Measurements from ENCODE around the gene SEPTIN10.
"Not testable (repeated sequence)": the region's sequence is repeated elsewhere in the genome, so short reads cannot be mapped to it uniquely, and the experiment has no call there.

The SEPTIN10 gene

DNA sequence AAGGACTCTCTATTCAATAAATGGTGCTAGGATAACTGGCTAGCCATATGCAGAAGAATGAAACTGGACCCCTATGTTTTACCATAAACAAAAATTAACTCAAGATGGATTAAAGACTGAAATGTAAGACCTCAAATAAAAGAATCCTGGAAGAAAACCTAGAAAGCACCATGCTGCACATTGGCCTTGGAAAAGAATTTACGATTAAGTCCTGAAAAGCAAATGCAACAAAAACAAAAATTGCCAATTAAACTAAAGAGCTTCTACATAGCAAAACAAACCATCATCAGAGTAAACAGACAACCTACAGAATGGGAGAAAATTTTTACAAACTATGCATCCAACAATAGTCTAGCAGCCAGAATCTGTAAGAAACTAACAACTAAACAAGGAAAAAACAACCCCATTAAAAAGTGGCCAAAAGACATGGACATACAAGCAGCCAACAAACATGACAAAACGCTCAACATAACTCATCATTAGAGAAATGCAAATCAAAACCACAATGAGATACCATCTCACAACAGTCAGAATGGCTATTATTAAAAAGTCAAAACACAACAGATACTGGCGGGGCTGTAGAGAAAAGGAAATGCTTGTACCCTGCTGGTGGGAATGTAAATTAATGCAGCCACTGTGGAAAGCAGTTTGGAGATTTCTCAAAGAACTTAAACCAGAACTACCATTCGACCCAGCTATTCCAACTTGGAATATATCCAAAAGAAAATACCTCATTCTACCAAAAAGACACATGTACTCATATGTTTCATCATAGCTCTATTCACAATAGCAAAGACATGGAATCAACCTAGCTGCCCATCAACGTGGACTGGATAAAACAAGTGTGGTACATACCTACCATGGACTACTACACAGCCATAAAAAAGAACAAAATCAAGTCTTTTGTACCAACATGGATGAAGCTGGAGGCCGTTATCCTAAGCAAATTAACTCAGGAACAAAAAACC lies 30.6 kb downstream of the SEPTIN10 start:
- TF ChIP-seq, protein P1, sequence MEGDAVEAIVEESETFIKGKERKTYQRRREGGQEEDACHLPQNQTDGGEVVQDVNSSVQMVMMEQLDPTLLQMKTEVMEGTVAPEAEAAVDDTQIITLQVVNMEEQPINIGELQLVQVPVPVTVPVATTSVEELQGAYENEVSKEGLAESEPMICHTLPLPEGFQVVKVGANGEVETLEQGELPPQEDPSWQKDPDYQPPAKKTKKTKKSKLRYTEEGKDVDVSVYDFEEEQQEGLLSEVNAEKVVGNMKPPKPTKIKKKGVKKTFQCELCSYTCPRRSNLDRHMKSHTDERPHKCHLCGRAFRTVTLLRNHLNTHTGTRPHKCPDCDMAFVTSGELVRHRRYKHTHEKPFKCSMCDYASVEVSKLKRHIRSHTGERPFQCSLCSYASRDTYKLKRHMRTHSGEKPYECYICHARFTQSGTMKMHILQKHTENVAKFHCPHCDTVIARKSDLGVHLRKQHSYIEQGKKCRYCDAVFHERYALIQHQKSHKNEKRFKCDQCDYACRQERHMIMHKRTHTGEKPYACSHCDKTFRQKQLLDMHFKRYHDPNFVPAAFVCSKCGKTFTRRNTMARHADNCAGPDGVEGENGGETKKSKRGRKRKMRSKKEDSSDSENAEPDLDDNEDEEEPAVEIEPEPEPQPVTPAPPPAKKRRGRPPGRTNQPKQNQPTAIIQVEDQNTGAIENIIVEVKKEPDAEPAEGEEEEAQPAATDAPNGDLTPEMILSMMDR (IDR thresholded peaks at IDR 0.05), result no peak
- Histone ChIP-seq H3K4me2 (ENCODE audit: low read length) (no peak overlapping the region), H3K79me2 (no peaks in the 10 kb centered on the region), H3K9ac (no peak overlapping the region), H3K4me1 (no peaks in the 10 kb centered on the region), H3K36me3 (ENCODE audit: control insufficient read depth, insufficient read depth, low read length) (no peaks in the 10 kb centered on the region), H3K27ac (no peak overlapping the region), H2AFZ (no peak overlapping the region), H3K27me3 (ENCODE audit: control insufficient read depth, insufficient read depth, low read length) (no peaks in the 10 kb centered on the region), H3K4me3 (ENCODE audit: low read depth, low read length) (no peak overlapping the region), H3K9me3 (ENCODE audit: control insufficient read depth, low read length) (no peaks in the 10 kb centered on the region)

GRCh38 chr2:109577630-109578029 lies 36.1 kb downstream of the SEPTIN10 start:
- not testable (repeated sequence) for H3K27me3 ChIP-seq (ENCODE audit: control insufficient read depth, insufficient read depth, low read length); H2AFZ ChIP-seq; H3K9me3 ChIP-seq (ENCODE audit: control insufficient read depth, low read length); H3K27ac ChIP-seq; H3K4me3 ChIP-seq (ENCODE audit: low read depth, low read length); H3K4me1 ChIP-seq; H3K4me2 ChIP-seq (ENCODE audit: low read length); H3K9ac ChIP-seq; H3K79me2 ChIP-seq; H3K36me3 ChIP-seq (ENCODE audit: control insufficient read depth, insufficient read depth, low read length)

DNA sequence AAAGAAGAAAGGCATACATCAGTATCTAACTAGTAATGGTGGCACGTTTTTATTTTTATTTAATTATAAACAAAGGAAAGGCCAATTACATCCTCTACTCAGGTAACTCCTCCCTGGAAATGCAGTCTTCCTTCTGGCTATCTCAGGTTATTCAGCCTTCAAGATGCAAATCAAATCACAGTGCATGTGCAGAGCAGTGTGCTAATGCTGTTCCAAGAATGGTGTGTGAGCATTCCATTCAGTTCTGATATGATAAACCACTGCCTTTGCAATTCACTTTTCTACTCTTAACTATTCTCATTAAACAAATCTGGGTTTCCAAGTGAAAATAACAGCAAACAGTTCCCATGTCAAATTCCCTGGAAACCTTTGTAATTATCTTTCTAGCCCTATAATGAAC lies 38.4 kb downstream of the SEPTIN10 start:
- Histone ChIP-seq H2AFZ (no peak overlapping the region), H3K9me3 (ENCODE audit: control insufficient read depth, low read length) (no peaks in the 10 kb centered on the region), H3K9ac (no peak overlapping the region), H3K4me3 (ENCODE audit: low read depth, low read length) (no peak overlapping the region), H3K4me2 (ENCODE audit: low read length) (no peak overlapping the region), H3K27ac (no peak overlapping the region), H3K4me1 (no peaks in the 10 kb centered on the region), H3K79me2 (no peaks in the 10 kb centered on the region), H3K27me3 (ENCODE audit: control insufficient read depth, insufficient read depth, low read length) (no peaks in the 10 kb centered on the region), H3K36me3 (ENCODE audit: control insufficient read depth, insufficient read depth, low read length) (no peaks in the 10 kb centered on the region)
- TF ChIP-seq, protein P1 (IDR thresholded peaks at IDR 0.05), result no peak

DNA sequence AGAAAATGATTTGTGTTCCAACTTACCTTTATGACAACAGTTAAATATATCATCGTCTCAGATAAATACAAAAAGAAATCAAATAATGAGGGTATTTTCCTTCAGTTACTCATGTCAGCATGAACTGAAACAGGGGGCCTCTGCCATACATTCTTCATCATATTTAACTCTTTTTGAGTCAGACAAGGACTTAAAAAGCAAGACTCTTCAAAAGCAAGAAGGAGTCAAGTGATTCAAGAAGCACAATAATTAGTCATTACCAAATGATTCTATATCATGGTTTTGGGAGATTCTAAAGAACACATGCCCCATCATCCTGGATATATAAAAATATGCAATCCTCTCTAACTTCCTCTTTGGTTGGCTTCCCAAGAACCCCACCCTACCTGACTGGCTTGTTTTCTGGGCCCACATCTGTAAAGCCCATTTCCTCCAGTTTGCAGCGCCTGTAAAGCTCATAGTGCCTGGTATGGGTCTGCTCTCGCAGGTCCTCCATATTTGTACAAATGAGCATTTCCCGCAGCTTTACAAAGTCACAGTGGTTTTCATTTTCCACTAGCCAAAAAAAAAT lies 49.7 kb downstream of the SEPTIN10 start:
- Histone ChIP-seq H3K79me2 (no peaks in the 10 kb centered on the region), H3K27ac (no peak overlapping the region), H3K9me3 (ENCODE audit: control insufficient read depth, low read length) (no peaks in the 10 kb centered on the region), H3K9ac (no peak overlapping the region), H3K4me1 (no peaks in the 10 kb centered on the region), H2AFZ (no peak overlapping the region), H3K4me3 (ENCODE audit: low read depth, low read length) (no peak overlapping the region), H3K4me2 (ENCODE audit: low read length) (no peak overlapping the region), H3K36me3 (ENCODE audit: control insufficient read depth, insufficient read depth, low read length) (no peaks in the 10 kb centered on the region), H3K27me3 (ENCODE audit: control insufficient read depth, insufficient read depth, low read length) (no peaks in the 10 kb centered on the region)
- TF ChIP-seq, protein P1 (IDR thresholded peaks at IDR 0.05), result no peak

GRCh38 chr2:109563288-109563687 lies 50.5 kb downstream of the SEPTIN10 start:
- no peak overlapping the region for H3K4me2 ChIP-seq (ENCODE audit: low read length)
- H3K4me3 ChIP-seq (ENCODE audit: low read depth, low read length), result no peak overlapping the region
- no peak overlapping the region for H2AFZ ChIP-seq
- no peak overlapping the region for H3K27ac ChIP-seq
- no peaks in the 10 kb centered on the region for H3K9me3 ChIP-seq (ENCODE audit: control insufficient read depth, low read length)
- no peaks in the 10 kb centered on the region for H3K4me1 ChIP-seq
- TF ChIP-seq, protein P1 (IDR thresholded peaks at IDR 0.05), result no peak
- no peaks in the 10 kb centered on the region for H3K36me3 ChIP-seq (ENCODE audit: control insufficient read depth, insufficient read depth, low read length)
- H3K79me2 ChIP-seq, result no peaks in the 10 kb centered on the region
- no peaks in the 10 kb centered on the region for H3K27me3 ChIP-seq (ENCODE audit: control insufficient read depth, insufficient read depth, low read length)
- no peak overlapping the region for H3K9ac ChIP-seq

Measured in parathyroid adenoma (tissue), 2 donors.